CD4-positive, alpha-beta T cell (primary cell): ENCODE measurements around the gene RARB. TPM values are rescaled to one million over a fixed set of nuclear protein-coding genes. Genes with fewer than 3 reads are reported as not detected.

Experiments
- ATAC-seq: fragments of 200-7000 bp; cut with Tn5 transposase; one replicate; pipeline ENCODE4 v1.10.0; 2022; ENCODE audit warnings: mild to moderate bottlenecking; ENCODE audit not compliant: poor library complexity
- CTCF ChIA-PET: fragments of 350-600 bp; sonication (Branson Sonifier 250); formaldehyde crosslinking; loops from one replicate; lab custom pipeline; 2021; ENCODE audit warnings: antibody characterized with exemption, inconsistent platforms; lab: Charles Lee
- POLR2A ChIA-PET: fragments of 350-600 bp; sonication (Branson Sonifier 250); formaldehyde crosslinking; loops from one replicate; lab custom pipeline; 2021; ENCODE audit warnings: antibody characterized with exemption, inconsistent platforms; lab: Charles Lee
- DNase-seq, 14 experiments: peaks; one replicate each; pipeline ENCODE4 v3.0.0-alpha.2; 2013 to 2020; ENCODE audit warnings: mixed read lengths in 2 of 14
- H3K27ac ChIP-seq, 2 donors: one replicate each; pipeline versions ENCODE4 v1.5.1 to v1.7.0; 2013; ENCODE audit warnings: low read length in 2 of 2, low read depth in 1 of 2, mild to moderate bottlenecking in 1 of 2
- H3K27me3 ChIP-seq, 2 experiments: 1 replicate in 1 of 2; 2 replicates in 1 of 2; pipeline versions ENCODE4 v1.6.1 to v1.7.0; 2013; ENCODE audit warnings: low read length in 2 of 2, control low read depth in 1 of 2, mild to moderate bottlenecking in 1 of 2, moderate library complexity in 1 of 2; ENCODE audit not compliant: insufficient read depth in 2 of 2, control insufficient read depth in 1 of 2
- H3K36me3 ChIP-seq: one replicate; pipeline ENCODE4 v1.6.1; 2013; ENCODE audit warnings: low read length, control low read depth; ENCODE audit not compliant: insufficient read depth
- H3K4me1 ChIP-seq: one replicate; pipeline ENCODE4 v1.6.1; 2013; ENCODE audit warnings: low read length, control low read depth; ENCODE audit not compliant: insufficient read depth
- H3K4me3 ChIP-seq: one replicate; pipeline ENCODE4 v1.5.1; 2013; ENCODE audit warnings: mild to moderate bottlenecking, low read length, moderate library complexity
- H3K9me3 ChIP-seq, 2 experiments: 1 replicate in 1 of 2; 2 replicates in 1 of 2; pipeline versions ENCODE4 v1.6.1 to v1.7.0; 2013; ENCODE audit warnings: low read length in 2 of 2, mild to moderate bottlenecking in 2 of 2, control low read depth in 1 of 2, moderate library complexity in 1 of 2; ENCODE audit not compliant: control insufficient read depth in 1 of 2, insufficient read depth in 1 of 2
- H3K27ac Mint-ChIP-seq: one replicate; pipeline ENCODE4 v1.8.0; 2020; ENCODE audit warnings: mixed read lengths
- H3K27me3 Mint-ChIP-seq: one replicate; pipeline ENCODE4 v1.8.0; 2021; ENCODE audit warnings: mixed read lengths
- H3K36me3 Mint-ChIP-seq: one replicate; pipeline ENCODE4 v1.8.0; 2021; ENCODE audit warnings: low read depth, mixed read lengths
- H3K4me1 Mint-ChIP-seq: one replicate; pipeline ENCODE4 v1.8.0; 2021; ENCODE audit warnings: low read depth, mixed read lengths
- H3K4me3 Mint-ChIP-seq: one replicate; pipeline ENCODE4 v1.8.0; 2020; ENCODE audit warnings: mild to moderate bottlenecking, mixed read lengths
- H3K9me3 Mint-ChIP-seq: one replicate; pipeline ENCODE4 v1.8.0; 2020; ENCODE audit warnings: mixed read lengths
- CTCF ChIP-seq: fragments of 200-600 bp; IDR thresholded peaks from one replicate; pipeline ENCODE4 v1.8.0; 2022; ENCODE audit warnings: antibody characterized with exemption, mild to moderate bottlenecking
- intact Hi-C, 2 experiments: fragments of 100-400 bp; cut with DNase I in 1 of 2; cut with micrococcal nuclease in 1 of 2; formaldehyde crosslinking; loops; one replicate each; pipeline versions ENCODE4 v1.15.1 to v1.9.0; 2023 to 2025; cut with DNase I, micrococcal nuclease
- total RNA-seq, 174 experiments: library from RNA in 2 of 174; stranded (reverse) in 2 of 174; gene quantifications; one replicate each; pipeline ENCODE4 v1.2.3 and lab custom pipeline; 2021 to 2026

RARB gene
- total RNA-seq, 2 experiments from 2014 or later, result not detected

DNA sequence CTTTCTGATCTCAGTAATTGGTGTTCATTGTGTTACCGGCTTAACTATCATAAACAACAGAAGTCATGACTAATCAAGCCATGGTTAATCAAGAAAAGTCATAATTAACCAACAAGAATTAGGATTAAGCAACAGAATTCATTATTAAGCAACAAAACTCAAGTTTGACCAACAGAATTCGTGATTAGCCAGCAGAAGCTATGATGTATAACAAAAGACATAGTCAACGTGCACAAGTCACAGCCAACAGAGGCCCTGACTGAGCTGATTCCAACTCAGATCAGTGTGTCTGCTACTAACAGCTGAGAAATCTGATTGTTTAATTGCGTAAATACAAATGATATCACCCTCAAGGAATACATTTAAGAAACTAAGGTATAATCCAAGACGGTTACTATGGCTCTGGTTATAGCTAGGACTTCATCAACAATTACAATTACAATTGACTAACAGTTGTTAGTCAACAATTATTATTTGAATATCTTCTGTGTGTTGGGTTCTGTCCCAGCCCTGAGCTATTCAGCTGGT, 67.7 kb downstream of the RARB start:
- H3K9me3 ChIP-seq, result peaks cover 12 to 31% of the 10 kb centered on the region in 2 experiments
- no peaks in the 10 kb centered on the region for H3K27me3 ChIP-seq
- no peak overlapping the region for H3K27ac Mint-ChIP-seq
- peaks cover 14% of the 10 kb centered on the region for H3K9me3 Mint-ChIP-seq
- no peak for TF ChIP-seq CTCF
- H3K4me3 Mint-ChIP-seq, result no peak overlapping the region
- intact Hi-C loops, result no loop called here
- no peak overlapping the region for H3K4me3 ChIP-seq
- no peak for DNase-seq
- no peaks in the 10 kb centered on the region for H3K4me1 Mint-ChIP-seq
- ATAC-seq, result no peak
- no peaks in the 10 kb centered on the region for H3K4me1 ChIP-seq
- H3K36me3 ChIP-seq, result no peaks in the 10 kb centered on the region
- ChIA-PET POLR2A (no interaction called here), CTCF (no interaction called here)
- no peak overlapping the region for H3K27ac ChIP-seq
- no peaks in the 10 kb centered on the region for H3K27me3 Mint-ChIP-seq
- no peaks in the 10 kb centered on the region for H3K36me3 Mint-ChIP-seq

- ATAC-seq (no peak), DNase-seq (no peak)
- no peaks in the 10 kb centered on the region for H3K4me1 ChIP-seq
- H3K27me3 ChIP-seq, result no peaks in the 10 kb centered on the region
- H3K27me3 Mint-ChIP-seq, result peaks cover 4% of the 10 kb centered on the region
- no peak overlapping the region for H3K27ac Mint-ChIP-seq
- no peak for TF ChIP-seq CTCF
- H3K9me3 Mint-ChIP-seq, result peaks cover 14% of the 10 kb centered on the region
- H3K9me3 ChIP-seq, result peaks cover 15 to 31% of the 10 kb centered on the region in 2 experiments
- H3K36me3 ChIP-seq, result no peaks in the 10 kb centered on the region
- no peaks in the 10 kb centered on the region for H3K36me3 Mint-ChIP-seq
- no peaks in the 10 kb centered on the region for H3K4me1 Mint-ChIP-seq
- no peak overlapping the region for H3K27ac ChIP-seq
- no peak overlapping the region for H3K4me3 Mint-ChIP-seq
- no peak overlapping the region for H3K4me3 ChIP-seq
- intact Hi-C loops, result no loop called here
- ChIA-PET POLR2A (no interaction called here), CTCF (no interaction called here)
Observed at GRCh38 chr3:25497096-25497495, 69.0 kb downstream of the RARB start.

GRCh38 chr3:25500706-25501210, 72.7 kb downstream of the RARB start:
- Histone ChIP-seq H3K27me3 (no peaks in the 10 kb centered on the region), H3K4me3 (no peak overlapping the region), H3K4me1 (no peaks in the 10 kb centered on the region), H3K9me3 (peaks cover 0 to 12% of the 10 kb centered on the region in 2 experiments), H3K27ac (no peak overlapping the region), H3K36me3 (no peaks in the 10 kb centered on the region)
- ATAC-seq, result no peak
- Mint-ChIP-seq H3K9me3 (peaks cover 3% of the 10 kb centered on the region), H3K36me3 (no peaks in the 10 kb centered on the region), H3K27me3 (peaks cover 13% of the 10 kb centered on the region), H3K27ac (no peak overlapping the region), H3K4me3 (no peak overlapping the region), H3K4me1 (no peaks in the 10 kb centered on the region)
- ChIA-PET POLR2A (no interaction called here), CTCF (no interaction called here)
- intact Hi-C loops, result no loop called here
- TF ChIP-seq CTCF, result no peak
- DNase-seq, result no peak
